ENCODE data around the gene YLPM1. TPM values are rescaled to one million over a fixed set of nuclear protein-coding genes. Genes with fewer than 3 reads are reported as not detected.

YLPM1 gene
- total RNA-seq, 1 donor from 2014 or later = 69.9 TPM

- peak; percentile 63 for DNase-seq
These were observed 80.5 kb downstream of the YLPM1 start for GRCh38 chr14:74843653-74844052.

- DNase-seq = peak; percentile 61
These were observed 83.1 kb downstream of the YLPM1 start for GRCh38 chr14:74846168-74846567.

GRCh38 chr14:74846968-74847665, 84.0 kb downstream of the YLPM1 start:
- DNase-seq = peak; percentile 32

DNA sequence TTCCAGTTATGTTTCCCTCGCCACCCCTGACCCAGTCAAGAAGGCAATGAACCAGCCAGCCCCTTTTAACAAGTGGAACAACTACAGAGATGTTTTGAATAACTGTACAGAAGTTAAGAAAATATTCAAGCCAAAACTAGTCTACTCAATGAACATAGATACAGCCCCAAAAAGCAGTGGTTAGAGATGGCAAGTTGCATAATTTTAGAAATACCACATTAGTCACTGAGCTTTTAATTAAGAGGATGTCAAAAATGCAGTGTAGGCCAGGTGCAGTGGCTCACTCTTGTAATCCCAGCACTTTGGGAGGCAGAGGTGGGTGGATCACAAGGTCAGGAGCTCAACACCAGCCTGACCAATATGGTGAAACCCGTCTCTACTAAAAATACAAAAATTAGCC, 85.7 kb downstream of the YLPM1 start:
- DNase-seq = no peak

GRCh38 chr14:74852922-74853530, 89.9 kb downstream of the YLPM1 start:
- DNase-seq = peak; percentile 76

DNA sequence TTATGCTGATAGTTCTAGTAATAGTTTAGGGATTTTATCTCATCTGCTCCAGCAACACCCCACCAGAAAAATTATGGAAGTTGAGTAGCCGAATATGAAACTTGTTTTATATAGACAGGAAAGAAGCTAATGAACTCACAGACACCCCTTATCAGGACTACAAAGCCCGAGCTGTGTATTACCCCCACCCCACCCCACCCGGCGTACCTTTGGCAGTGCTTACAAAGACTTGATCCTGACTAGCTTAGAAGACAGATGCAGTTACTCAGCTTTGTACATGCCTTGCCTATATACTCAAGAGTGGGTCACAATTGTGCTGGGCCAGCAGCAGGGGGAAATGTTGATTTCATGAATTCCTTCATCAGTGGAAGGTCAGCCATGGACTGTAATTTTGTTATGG, 90.5 kb downstream of the YLPM1 start:
- no peak for DNase-seq

GRCh38 chr14:74855021-74855420, 91.9 kb downstream of the YLPM1 start:
- no peak for DNase-seq

DNA sequence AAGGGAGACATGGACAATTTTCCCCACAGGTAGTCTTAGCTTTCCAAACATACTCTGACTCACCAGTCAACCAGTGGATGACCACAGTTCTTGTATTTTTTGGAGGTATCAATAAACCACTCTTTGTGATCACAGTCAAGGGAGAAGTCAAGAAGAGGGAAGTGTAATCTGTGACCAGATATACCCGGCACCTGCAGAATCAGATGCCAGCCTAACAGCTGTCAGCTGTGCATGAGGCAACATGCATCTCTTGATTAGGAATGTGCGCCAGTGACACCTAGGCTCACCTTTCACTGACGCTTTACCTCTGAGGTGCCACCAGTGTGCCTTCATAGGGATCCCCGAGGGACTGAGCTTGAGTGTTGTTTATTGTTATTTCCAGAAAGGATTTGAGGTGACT, 92.8 kb downstream of the YLPM1 start:
- no peak for DNase-seq

DNA sequence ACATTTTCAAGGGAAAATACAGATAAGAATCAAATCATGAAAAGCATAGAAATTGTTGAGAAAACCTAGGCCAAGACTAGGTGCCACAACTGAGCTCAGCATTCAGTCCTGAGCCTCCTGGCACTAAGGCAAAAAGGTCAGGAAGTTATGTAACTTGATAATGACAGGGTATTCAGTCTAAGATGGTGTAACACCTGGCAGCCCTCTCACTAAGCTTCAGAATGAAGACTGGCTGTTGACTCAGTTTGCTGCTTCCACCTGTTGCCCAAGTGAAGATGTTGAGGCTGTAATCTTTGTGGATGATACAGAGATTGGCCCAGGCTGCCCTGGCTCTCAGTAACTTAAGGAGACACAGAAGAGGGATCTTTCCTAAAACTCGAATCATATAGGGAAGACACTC, 93.2 kb downstream of the YLPM1 start:
- no peak for DNase-seq

DNA sequence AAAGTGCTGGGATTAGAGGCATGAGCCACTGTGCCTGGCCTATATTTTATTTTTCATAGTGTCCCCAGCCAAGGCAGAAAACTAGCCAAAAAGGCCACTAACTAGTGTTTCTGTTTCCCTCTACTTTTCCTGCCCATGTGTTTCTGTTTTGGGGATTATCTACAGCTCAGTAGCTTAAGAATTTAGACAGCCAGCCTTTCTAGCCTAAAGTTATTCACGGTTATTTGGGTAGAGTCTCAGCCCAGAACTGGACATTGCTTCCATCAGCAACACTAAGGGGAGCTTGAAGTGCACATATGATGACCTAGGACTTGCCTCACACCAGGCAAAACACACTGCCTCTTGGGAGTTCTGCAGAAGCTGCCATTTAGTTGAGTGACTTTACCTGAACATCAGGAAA, 94.9 kb downstream of the YLPM1 start:
- no peak for DNase-seq

GRCh38 chr14:74859757-74860552, 96.8 kb downstream of the YLPM1 start:
- DNase-seq = no peak

- peak; percentile 95 for DNase-seq
These were observed 98.0 kb downstream of the YLPM1 start for GRCh38 chr14:74860899-74861733.

GRCh38 chr14:74861734-74862090, 98.6 kb downstream of the YLPM1 start:
- DNase-seq = no peak

- DNase-seq = no peak
These were observed 100.2 kb downstream of the YLPM1 start for GRCh38 chr14:74863274-74863673.

DNA sequence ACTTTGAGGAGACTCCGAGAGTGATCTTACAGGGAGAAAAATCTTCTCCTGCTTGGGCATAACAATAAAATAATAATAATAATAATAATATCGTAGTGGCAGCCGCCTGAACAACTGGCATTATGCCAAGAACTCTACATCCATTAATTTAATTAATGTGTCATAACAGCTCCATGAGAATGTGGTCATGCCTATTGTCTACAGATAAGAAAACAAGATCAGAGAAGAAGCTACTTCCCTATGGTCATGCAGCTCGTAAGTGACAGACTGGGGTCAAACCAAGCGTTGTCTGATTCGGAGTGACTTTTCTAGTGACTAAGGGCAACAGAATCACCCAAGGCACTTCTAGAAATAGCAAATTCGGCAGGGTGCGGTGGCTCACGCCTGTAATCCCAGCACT, 101.1 kb downstream of the YLPM1 start:
- no peak for DNase-seq

DNA sequence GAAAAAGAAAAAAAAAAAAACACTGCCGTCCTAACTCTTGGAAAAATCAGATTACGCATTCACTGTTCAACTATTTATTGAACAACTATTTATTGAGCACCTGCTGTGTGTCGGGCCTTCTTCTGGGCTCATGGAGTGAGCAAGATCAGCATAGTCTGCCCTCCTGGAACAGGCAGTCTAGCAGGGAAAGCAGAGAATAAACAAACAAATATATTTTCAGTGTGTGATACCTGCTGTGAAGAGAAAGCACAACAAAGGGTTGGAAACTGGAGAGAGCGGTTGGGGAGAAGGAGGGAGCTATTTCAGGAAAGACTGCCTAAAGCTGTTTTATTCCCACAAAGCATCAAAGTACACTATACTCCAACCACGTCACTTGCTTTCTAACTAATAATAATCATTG, 102.0 kb downstream of the YLPM1 start:
- DNase-seq = no peak

GRCh38 chr14:74866708-74867389, 103.7 kb downstream of the YLPM1 start:
- no peak for DNase-seq

GRCh38 chr14:74867673-74868072, 104.6 kb downstream of the YLPM1 start:
- DNase-seq = no peak

- no peak for DNase-seq
These were observed 105.6 kb downstream of the YLPM1 start for GRCh38 chr14:74868739-74869138.

DNA sequence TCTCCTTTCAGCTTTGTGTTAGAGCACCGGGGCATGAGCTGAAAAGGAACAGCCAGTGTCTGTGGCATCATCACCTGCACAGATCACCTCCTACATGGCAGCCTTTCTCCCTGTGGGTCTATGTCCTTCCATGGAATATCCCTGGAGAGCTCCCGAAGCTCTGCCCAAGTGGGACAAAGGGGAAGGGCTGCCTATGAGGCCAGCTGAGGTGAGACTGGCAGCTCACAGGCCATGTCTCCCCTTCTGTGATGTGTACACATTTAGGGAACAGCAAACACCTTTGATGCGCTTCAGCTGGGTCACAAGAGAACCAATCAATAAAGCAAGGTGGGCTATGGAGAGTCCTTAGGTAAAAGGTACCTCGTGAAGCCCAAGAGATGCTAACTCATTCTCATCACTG, 108.7 kb downstream of the YLPM1 start:
- DNase-seq = no peak

- no peak for DNase-seq
These were observed 112.1 kb downstream of the YLPM1 start for GRCh38 chr14:74875204-74875603.
